GM18520 (cell line): ENCODE measurements around the gene ESYT2.
"Not testable (repeated sequence)": the region's sequence is repeated elsewhere in the genome, so short reads cannot be mapped to it uniquely, and the experiment has no call there.

Source experiments
- ATAC-seq: cut with Tn5 transposase; IDR thresholded peaks from one replicate; pipeline ENCODE4 v1.9.1; 2021; ENCODE audit not compliant: unreplicated experiment

ESYT2 gene

DNA sequence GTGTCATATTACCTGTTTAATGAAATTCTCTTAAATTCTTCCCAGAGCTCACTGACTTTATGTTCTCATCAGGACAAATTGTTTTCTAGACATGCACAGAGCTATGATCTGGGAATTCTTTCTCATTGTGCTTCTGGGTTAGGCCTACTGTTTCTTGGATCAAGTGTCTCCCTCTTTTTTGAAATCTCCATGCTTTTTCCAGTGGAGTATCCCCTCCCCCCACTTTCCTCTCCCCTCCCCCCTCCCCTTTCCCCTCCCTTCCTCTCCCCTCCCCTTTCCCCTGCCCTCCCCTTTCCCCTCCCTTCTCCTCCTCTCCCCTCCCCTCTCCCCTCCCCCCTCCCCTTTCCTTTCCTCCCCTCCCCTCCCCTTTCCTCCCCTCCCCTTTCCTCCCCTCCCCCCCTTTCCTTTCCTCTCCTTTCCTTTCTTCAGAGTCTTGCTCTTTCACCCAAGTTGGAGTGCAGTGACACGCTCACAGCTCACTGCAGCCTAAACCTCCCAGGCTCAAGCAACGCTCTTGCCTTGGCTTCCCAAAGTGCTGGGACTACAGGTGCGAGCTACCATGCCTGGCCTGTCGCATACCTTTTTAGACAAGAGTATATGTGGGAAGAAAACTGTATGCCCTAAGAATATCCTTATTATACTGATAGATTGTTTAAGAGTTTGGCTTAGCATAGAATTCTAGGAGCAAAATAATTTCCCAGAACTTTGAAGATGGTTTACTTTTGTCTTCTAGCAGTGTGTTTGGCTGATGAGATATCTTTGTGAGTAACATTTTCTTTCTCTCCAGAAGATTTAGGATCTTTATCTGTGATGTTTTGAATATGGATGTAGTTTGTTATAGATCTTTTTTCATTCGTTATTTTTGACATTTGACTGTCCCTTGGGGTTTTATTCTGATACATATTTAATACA is 29.5 kb upstream of the ESYT2 start:
- ATAC-seq: no peak

DNA sequence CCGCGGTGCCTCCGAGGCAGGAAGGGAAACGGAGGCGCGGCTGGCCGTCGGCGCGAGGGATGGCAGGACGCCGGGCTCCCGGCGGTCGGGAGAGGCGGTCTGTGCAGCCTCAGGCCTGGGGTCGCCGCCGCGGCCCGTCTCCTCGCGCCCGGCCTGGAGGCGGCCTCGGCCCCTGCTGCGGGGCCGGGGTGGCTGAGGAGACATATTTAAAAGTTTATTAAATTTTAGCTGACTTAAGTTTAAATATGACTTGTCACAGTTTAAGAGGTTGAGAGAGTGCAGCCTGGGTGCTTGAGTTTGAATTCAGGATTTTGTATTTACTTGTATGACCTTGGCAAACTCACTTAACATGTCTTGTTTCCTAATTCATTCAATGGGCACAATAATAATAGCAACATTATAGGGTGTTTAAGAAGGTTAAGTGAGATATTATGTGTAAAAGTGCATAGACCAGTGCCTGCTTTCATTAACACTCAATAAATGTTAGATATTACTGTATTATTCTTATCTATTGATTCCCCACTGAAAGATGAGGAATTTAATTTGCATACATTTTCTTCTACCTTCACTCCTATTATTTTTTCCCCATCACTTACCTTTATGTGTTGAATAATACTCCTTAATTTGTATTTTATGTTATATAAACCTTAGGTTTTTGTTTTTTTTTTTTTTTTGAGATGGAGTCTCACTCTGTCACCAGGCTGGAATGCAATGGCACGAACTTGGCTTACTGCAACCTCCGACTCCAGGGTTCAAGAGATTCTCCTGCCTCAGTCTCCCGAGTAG is 27.8 kb upstream of the ESYT2 start:
- ATAC-seq: no peak

DNA sequence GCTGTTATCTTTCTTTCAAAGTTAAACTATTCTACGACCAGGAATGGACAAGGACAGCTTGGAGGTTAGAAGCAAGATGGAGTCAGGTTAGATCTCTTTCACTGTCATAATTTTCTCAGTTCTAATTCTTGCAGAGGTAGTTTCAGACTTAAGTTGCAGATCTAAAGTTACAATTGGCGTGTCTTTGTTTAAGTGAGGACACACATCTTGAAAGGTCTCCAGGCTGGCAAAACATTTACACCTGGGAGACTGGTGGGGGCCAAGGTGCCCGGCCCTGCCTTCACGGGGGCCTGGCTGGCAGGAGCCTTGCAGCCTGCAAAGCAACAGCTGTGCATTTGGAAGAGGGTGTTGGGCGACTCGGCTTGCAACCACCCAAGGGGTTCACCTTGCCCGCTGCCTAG is 25.4 kb upstream of the ESYT2 start:
- ATAC-seq: no peak

DNA sequence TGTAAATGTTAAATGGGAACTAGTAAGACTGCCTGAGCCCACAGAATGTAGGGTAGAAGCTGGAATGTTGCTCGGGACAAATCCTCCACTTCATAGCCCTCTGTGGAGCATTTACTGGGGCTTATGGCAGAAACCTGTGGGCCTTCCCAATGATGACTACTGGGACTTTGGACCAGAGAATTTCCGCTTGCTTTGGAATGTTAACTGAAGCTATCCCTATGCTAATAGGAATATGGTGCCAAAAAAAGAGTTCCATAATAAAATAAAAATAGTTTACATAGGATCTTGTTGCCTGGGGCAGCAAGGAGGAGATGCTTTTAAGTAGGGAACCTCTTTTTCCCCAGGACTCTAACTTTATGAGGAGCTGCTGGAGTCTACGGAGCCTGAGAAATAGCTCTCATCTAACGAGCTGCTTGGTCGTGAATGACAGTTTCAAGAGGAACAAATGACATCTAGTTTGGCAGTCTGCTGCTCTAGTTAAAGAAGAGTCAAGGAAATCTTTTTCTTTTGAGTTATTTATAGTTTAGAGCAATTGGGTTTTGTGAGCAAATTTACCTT is 21.3 kb upstream of the ESYT2 start:
- ATAC-seq: no peak

DNA sequence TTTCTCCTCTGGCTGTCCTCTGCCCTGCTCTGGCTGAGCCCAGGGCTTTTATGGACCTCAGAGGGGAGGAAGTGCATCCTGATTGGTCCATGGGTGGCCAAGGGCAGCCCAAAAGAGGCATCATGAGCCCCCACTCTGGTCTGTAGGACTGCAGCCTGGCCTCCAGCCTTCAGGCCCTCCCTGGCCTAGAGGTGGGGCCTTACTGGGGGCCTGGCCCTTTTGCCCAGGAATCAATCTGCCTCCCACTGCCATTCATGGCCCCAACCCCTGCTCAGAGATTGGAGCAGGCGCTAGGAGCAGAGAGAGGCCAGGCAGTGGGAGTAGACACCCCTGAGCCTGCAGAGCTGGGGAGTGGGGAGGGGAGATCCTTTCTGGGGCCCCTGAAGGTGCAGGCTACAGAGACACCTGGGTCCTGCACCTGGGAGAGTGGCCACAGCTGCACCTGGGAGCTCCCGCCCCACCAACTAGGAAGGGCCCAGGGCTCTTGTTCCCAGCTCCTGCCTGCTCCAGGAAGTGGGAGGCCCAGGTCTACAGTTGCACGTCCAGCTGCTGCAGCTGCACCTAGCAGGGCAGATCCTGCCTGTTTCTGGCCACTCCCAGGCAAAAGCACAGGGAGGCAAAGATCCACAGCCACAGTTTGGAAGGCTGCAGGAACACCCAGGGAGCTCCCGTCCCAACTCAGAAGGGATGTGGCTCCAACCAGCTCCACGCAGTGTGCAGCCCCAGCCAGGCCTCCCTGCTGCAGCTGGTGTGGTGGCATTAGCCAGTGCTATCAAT is 20.6 kb upstream of the ESYT2 start:
- no peak for ATAC-seq

DNA sequence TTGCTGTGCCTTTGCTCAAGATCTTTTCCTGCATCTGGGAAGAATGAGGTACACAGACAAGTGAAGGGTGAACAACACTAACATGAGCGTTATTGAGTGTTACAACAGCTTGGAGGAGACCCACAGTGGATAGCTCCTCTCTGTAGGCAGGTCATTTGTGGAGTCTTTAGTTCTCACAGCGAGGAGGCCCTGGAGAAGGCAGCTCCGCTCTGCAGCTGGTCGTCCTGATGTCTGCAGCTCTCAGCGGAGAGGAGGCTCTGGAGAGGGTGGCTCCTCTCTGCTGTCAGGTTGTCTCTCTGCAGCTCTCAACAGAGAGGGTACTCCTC is 20.1 kb upstream of the ESYT2 start:
- ATAC-seq: no peak

DNA sequence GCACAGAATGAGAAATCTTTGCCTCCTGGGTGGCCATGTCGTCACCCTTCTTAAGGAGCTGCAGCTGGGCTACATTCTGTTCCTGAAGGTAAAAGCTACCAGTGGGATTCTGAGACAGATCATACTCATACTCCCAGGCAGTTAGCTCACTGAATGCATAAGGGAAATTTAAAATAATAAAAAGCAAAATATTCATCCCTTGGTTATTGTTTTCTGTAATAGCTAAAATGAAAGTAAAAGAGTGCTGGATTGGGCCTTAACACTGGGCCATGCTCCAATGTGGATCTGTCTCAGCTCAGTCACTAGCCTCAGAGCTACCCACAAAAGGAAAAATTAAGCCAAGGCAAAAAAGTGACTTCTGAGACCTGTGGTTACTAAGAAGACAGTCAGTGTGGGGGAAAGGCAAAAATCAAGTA is 18.1 kb upstream of the ESYT2 start:
- ATAC-seq: no peak

DNA sequence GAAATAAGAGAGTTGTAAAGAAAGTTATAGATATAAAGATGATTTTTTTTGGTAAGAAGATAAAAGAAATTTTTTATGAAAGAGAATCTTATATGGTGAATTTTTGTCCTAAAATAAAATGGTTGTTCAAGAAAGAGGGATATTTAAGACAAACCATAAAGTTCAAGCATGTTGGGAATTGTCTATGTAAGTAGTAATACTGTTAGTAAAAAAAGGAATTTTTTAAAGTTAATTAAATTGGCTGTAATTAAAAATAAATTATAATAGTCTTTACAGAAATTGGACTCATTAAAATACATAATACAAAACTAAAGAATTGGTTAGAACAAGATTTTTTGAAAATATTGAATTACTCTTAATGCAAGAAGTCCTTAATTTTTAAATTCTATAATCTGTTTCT is 17.0 kb upstream of the ESYT2 start:
- ATAC-seq: no peak

DNA sequence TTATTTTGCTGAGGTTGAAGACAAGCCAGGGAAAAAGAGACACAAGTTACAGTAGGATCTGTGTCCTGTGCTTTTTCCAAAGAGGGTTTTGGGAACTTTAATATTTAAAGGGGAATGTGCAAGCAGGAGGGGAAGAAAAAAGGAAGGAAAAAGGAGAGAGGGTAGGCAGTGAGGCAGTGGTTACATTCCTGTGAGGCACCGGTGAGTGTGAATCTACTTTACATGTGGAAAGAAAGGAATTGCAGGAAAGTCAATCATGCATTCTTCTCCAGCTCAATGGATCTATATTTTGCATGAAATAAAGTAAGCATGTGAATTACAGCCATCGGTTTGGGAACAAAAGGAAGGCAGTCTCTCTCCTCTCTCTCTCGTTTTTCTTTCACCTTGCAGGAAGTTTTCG is 14.5 kb upstream of the ESYT2 start:
- no peak for ATAC-seq

DNA sequence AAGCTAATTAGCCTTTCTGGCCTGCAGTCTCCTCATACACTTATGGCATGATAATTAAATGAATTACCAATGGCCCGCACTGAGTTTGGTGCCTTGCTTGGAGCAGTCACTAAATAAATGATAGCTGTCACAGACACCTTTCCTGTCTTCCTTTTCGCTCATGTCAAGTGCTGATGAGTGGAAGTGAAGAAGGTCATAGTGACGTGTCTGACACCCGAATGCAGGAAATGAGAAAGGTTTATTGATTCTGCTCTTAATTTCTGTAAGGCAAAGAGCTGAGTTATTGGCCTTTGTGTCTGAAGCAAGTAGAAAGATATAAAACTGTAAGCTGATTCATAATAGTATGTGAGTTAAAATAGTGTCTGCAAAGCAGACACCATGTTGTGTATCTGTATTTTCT is 13.2 kb upstream of the ESYT2 start:
- no peak for ATAC-seq

DNA sequence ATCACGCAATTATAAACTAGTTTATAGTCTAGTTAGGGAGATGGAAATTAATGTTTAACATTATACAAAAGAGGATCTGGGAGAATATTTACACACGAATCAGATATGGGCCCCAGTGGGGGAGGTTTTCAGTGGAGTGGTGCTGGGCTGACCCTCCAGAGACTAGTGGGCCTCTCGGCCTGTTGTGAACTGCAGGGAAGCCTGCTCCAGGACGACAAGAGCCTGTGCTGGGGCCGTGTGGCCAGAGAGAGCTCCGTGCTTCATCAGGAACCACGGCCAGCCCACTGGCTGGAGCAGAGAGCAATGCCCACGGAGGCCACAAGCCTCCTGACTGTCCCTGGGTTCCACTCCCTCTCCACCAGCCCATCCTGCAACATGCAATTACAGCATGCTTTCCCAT is 11.3 kb upstream of the ESYT2 start:
- ATAC-seq: no peak

DNA sequence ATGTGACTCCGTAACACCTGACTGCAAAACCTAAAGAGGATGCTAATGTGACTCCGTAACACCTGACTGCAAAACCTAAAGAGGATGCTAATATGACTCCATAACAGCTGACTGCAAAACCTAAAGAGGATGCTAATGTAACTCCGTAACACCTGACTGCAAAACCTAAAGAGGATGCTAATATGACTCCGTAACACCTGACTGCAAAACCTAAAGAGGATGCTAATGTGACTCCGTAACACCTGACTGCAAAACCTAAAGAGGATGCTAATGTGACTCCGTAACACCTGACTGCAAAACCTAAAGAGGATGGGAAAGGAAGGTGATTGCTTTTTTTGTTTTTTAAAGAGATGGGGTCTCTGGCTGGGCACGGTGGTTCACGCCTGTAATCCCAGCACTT is 9.9 kb upstream of the ESYT2 start:
- not testable (repeated sequence) for ATAC-seq

DNA sequence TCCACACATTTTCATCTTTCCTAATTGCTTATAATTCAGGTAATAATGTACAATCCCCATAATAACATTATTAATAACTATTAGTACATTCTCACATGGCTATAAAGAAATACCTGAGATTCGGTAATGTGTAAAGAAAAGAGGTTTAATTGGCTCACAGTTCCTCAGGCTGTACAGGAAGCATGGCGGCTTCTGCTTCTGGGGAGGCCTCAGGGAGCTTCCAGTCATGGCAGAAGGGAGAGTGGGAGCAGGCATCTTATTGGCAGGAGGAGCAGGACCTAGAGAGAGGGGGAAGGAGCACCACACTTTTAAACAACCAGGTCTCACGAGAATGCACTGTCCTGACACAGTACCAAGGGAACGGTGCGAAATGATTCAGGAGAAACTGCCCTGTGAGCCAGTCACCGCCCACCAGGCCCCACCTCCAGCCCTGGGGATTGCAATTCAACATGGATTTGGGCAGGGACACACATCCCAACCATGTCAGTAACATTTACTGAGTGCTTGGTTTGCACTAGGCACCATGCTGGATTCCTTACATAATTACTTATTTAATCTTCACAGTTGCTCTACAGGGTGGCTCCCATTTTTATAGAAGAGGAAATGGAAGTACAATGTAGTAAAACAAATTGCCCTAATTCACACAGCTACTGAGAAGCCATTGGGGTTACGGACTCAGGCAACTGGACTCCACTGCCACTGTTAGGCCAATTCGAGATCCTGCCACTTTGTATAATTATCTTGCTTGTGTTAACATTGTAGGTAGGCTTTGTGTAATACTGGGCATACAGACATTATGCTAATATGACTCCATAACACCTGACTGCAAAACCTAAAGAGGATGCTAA is 8.7 kb upstream of the ESYT2 start:
- ATAC-seq: no peak

DNA sequence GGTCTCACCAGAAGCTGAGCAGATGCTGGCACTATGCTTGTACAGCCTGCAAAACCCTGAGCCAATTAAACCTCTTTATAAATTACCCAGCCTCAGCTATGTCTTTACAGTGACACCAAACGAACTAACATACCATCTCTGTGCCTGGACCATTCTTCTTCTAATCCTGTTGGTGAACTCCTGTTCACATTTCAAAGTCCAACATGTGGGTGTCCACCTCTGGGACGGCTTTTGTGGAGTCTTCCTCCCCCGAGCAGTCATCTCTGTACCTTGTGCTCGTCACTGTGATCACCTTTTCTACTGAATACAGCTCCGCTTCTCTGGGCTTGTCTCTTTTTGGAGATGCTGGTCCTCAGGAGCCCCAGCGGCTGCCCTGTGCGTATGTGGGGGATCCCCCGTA is 7.4 kb upstream of the ESYT2 start:
- no peak for ATAC-seq

DNA sequence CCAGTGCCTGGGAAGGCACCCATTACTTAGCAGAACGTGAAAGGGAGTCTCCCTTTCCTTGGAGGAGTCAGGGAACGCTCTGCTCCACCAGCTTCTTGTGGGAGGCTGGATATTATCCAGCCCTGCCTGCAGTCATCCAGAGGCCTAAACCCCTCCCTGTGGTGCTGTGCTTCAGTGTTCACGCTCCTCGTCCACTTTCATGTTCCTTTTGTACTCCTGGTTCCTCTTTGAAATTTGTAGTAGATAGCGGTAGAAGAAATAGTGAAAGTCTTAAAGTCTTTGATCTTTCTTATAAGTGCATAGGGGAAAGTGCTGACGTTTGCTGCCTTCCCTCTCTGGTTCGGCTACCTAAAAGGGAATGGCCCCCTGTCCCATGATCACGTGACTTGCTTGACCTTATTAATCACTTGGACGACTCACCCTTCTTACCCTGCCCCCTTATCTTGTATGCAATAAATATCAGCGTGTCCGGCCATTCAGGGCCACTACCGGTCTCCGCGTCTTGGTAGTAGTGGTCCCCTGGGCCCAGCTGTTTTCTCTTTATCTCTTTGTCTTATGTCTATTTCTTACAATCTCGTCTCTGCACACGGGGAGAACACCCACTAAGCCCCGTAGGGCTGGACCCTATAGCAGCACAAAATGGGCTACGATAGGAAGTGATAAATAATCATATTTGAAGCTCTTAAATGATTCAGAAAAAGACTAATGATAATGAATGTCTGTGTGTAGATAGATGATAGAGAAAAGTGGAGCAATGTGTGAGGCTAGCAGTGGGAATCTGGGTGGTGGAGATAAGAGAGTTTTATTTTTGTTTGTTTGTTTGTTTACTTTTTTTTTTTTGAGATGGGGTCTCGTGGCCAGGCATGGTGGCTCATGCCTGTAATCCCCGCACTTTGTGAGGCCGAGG is 5.8 kb upstream of the ESYT2 start:
- ATAC-seq: no peak

DNA sequence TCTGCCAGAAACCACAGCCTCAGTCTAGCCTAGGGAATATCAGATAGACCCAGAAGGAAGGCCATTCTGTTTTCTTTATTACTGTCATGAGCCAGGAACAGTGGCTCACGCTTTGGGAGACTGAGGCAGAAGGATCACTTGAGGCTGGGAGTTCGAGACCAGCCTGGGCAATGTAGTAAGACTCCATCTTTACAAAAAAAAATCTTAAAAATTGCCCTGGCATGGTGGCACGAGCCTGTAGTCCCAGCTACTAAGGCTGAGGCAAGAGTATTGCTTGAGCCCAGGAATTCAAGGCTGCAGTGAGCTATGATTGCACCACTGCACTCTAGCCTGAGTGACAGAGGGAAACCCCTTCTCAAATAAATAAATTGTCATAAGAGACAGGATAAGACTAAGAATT is 3.7 kb upstream of the ESYT2 start:
- no peak for ATAC-seq

DNA sequence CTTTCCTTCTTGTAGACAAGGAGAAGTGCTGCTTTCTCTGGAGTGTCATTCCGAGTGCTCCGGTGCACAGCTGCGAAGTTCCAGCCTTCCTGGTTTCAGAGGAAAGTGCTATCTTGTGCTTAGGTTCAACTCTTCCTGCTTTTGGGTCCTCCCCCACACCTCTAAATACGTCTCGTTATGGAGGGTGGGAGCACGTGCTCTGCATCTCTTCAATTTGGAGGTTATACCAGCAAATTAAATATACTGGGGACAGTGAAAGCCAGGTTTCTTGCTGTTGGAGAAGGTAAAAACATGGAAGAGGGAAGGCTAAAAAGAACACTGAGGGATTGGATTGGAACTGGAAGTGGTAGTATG is 2.4 kb upstream of the ESYT2 start:
- no peak for ATAC-seq

DNA sequence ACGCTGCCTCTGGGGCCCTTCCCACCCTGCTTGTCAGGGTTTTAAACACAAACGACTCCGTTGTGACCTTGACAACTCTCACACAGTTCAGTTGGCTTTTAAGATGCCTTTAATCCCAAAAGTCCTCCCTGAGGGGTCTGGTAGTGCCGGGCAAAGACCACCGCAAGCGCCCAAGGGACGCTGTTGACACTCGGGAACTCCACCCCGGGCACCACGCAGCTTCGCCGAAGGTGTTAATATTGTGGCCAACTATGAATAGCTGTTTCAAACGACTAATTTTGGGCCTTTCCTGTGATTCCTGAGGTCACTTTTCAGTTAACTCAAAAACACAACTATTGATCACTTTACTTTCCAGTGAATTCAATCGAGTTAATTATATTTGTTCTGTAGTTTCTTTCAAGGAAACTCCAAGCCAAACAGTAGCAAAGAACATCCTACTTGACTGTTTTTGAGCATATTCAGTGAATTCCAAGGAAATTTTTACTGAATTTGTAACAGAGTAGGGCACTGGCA is 958 bp upstream of the ESYT2 start:
- no peak for ATAC-seq

DNA sequence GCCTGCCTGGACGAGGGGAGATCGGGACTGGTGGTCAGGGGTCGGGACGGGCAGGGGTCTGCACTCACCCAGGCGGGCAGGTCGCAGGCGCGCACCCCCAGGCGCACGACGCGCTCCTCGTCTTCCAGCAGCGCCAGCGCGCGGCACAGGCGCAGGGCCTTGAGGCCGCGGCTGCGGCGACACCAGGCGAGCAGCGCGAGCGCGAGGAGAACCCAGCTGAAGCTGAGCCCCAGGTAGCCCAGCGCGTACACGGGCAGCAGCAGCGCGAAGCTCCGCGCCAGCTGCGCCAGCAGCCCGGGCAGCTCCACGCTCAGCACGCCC is 328 bp downstream of the ESYT2 start:
- ATAC-seq: peak; percentile 29
